Posterior cingulate gyrus (tissue), 11 donors: Measurements from ENCODE around the gene CARS1.

Experiments used
- DNase-seq, 10 donors: peaks; one replicate each; pipeline versions ENCODE4 v3.0.0 to v3.0.0-alpha.2; 2020 to 2021; ENCODE audit warnings: mixed read lengths in 3 of 10
- intact Hi-C: fragments of 100-400 bp; cut with DNase I; formaldehyde crosslinking; loops from one replicate; pipeline ENCODE4 v1.15.1; 2023

Gene CARS1

GRCh38 chr11:3057069-3057963, at the start of gene CARS1:
CARS1 (minus strand) TSS chr11:3057423; CDS start chr11:3057367, 56 bp downstream.
- intact Hi-C loops: loop anchor here (10.0 kb wide), 1 partner anchor 107 kb away; the partner anchor contains the start of gene OSBPL5
- peak; percentile 93 to 100 (median 97) for DNase-seq

- peak in 3 of 10 donors; percentile 59 to 66 (median 62) for DNase-seq
- intact Hi-C loops: no loop called here
These were observed 48.8 kb upstream of the CARS1 start for GRCh38 chr11:3105791-3106735.

GRCh38 chr11:3104961-3105790, 48.0 kb upstream of the CARS1 start:
- peak in 3 of 10 donors; percentile 50 to 77 (median 62) for DNase-seq
- intact Hi-C loops: no loop called here

- intact Hi-C loops: no loop called here
- peak in 4 of 10 donors; percentile 10 to 72 (median 52) for DNase-seq
These were observed 47.0 kb upstream of the CARS1 start for GRCh38 chr11:3104051-3104714.

- peak in 3 of 10 donors; percentile 59 to 74 (median 60) for DNase-seq
- intact Hi-C loops: no loop called here
These were observed 45.9 kb upstream of the CARS1 start for GRCh38 chr11:3103076-3103475.

- intact Hi-C loops: no loop called here
- peak in 2 of 10 donors; percentile 35 to 52 for DNase-seq
These were observed 45.4 kb upstream of the CARS1 start for GRCh38 chr11:3102641-3102921.

GRCh38 chr11:3101921-3102640, 44.9 kb upstream of the CARS1 start:
- peak in 4 of 10 donors; percentile 9 to 76 (median 56) for DNase-seq

GRCh38 chr11:3099178-3099577, 42.0 kb upstream of the CARS1 start:
- peak in 1 of 10 donors; percentile 18 for DNase-seq
- intact Hi-C loops: loop anchor here (10.0 kb wide), 2 partner anchors 116 to 124 kb away; partner anchors contain the start of gene MRGPRG

More at GRCh38 chr11:3101921-3102640, 44.9 kb upstream of the CARS1 start:
- intact Hi-C loops: no loop called here

- intact Hi-C loops: loop anchor here (10.0 kb wide), 2 partner anchors 118 to 122 kb away; partner anchors contain the start of gene MRGPRG
- no peak for DNase-seq
These were observed 39.8 kb upstream of the CARS1 start for GRCh38 chr11:3096909-3097530.

- peak in 3 of 10 donors; percentile 53 to 76 (median 63) for DNase-seq
- intact Hi-C loops: loop anchor here (10.0 kb wide), 2 partner anchors 119 to 121 kb away; partner anchors contain the start of gene MRGPRG
These were observed 38.6 kb upstream of the CARS1 start for GRCh38 chr11:3095712-3096361.

- intact Hi-C loops: loop anchor here (5.0 to 10.0 kb wide), 3 partner anchors 42 to 120 kb away; partner anchors contain the start of gene MRGPRG
- peak in 2 of 10 donors; percentile 59 to 77 for DNase-seq
These were observed 37.1 kb upstream of the CARS1 start for GRCh38 chr11:3094223-3094824.

GRCh38 chr11:3093281-3094191, 36.3 kb upstream of the CARS1 start:
- intact Hi-C loops: loop anchor here (5.0 to 10.0 kb wide), 3 partner anchors 41 to 121 kb away; partner anchors contain the start of gene MRGPRG
- peak in 2 of 10 donors; percentile 37 to 85 for DNase-seq

- intact Hi-C loops: loop anchor here (5.0 to 10.0 kb wide), 3 partner anchors 40 to 122 kb away; partner anchors contain the start of gene MRGPRG
- peak in 2 of 10 donors; percentile 61 to 71 for DNase-seq
These were observed 35.4 kb upstream of the CARS1 start for GRCh38 chr11:3092603-3093141.

GRCh38 chr11:3091846-3092602, 34.8 kb upstream of the CARS1 start:
- intact Hi-C loops: loop anchor here (1.0 to 10.0 kb wide), 4 partner anchors 40 to 123 kb away; partner anchors contain the start of gene MRGPRG
- peak in 8 of 10 donors; percentile 45 to 96 (median 72) for DNase-seq
